ENCODE measurements around the gene MUC3A.
A peak's percentile ranks its signal among the peaks of the same experiment; 100 is the strongest.
"Not testable (repeated sequence)": the region's sequence is repeated elsewhere in the genome, so short reads cannot be mapped to it uniquely, and the experiment has no call there.

The MUC3A gene

GRCh38 chr7:100971111-100972001 lies 22.0 kb downstream of the MUC3A start:
- DNase-seq, result no peak

- DNase-seq, result no peak
These were observed 22.6 kb downstream of the MUC3A start for GRCh38 chr7:100972002-100972347.

- DNase-seq, result no peak
These were observed 24.7 kb downstream of the MUC3A start for GRCh38 chr7:100974021-100974420.

- no peak for DNase-seq
These were observed 26.1 kb downstream of the MUC3A start for GRCh38 chr7:100975371-100975821.

GRCh38 chr7:100978300-100978699 lies 29.0 kb downstream of the MUC3A start:
- no peak for DNase-seq

- DNase-seq, result no peak
These were observed 34.3 kb downstream of the MUC3A start for GRCh38 chr7:100983451-100984187.

- DNase-seq, result not testable (repeated sequence)
These were observed 35.0 kb downstream of the MUC3A start for GRCh38 chr7:100984241-100984918.

GRCh38 chr7:100985033-100985797 lies 35.9 kb downstream of the MUC3A start:
- not testable (repeated sequence) for DNase-seq

GRCh38 chr7:100991631-100992030 lies 42.3 kb downstream of the MUC3A start:
- DNase-seq, result no peak

GRCh38 chr7:100992280-100992679 lies 42.9 kb downstream of the MUC3A start:
- DNase-seq, result not testable (repeated sequence)

- DNase-seq, result not testable (repeated sequence)
These were observed 45.3 kb downstream of the MUC3A start for GRCh38 chr7:100994671-100995070.

- not testable (repeated sequence) for DNase-seq
These were observed 49.2 kb downstream of the MUC3A start for GRCh38 chr7:100998530-100998929.

- DNase-seq, result not testable (repeated sequence)
These were observed 50.0 kb downstream of the MUC3A start for GRCh38 chr7:100999334-100999733.

GRCh38 chr7:101000025-101000424 lies 50.7 kb downstream of the MUC3A start:
- not testable (repeated sequence) for DNase-seq

GRCh38 chr7:101002333-101002732 lies 53.0 kb downstream of the MUC3A start:
- not testable (repeated sequence) for DNase-seq

- DNase-seq, result not testable (repeated sequence)
These were observed 58.0 kb downstream of the MUC3A start for GRCh38 chr7:101007361-101007760.

- no peak for DNase-seq
These were observed 60.3 kb downstream of the MUC3A start for GRCh38 chr7:101009629-101010028.

GRCh38 chr7:101012931-101013330 lies 63.6 kb downstream of the MUC3A start:
- no peak for DNase-seq

GRCh38 chr7:101015626-101016025 lies 66.3 kb downstream of the MUC3A start:
- DNase-seq, result no peak

- DNase-seq, result peak; percentile 78
These were observed 67.9 kb downstream of the MUC3A start for GRCh38 chr7:101017064-101017777.

Data from CD4-positive, alpha-beta T cell treated with Interleukin-6 for 4 hours (primary cell).